Neural cell (in vitro differentiated cells): ENCODE data around the gene MAP7D2. TPM values are rescaled to one million over a fixed set of nuclear protein-coding genes. Genes with fewer than 3 reads are reported as not detected.

Source experiments
- H2AFZ ChIP-seq: fragments of 200-600, 300-800 bp; sonication (generic), shearing (Covaris generic); 2 replicates; pipeline ENCODE4 v1.6.0; 2014; ENCODE audit warnings: low read depth, mild to moderate bottlenecking, antibody characterized with exemption, low read length, moderate library complexity
- H3F3A ChIP-seq: fragments of 200-600 bp; shearing (Covaris generic); 2 replicates; pipeline ENCODE4 v1.6.1; 2016; ENCODE audit warnings: mild to moderate bottlenecking, moderate library complexity, mixed read lengths, antibody characterized with exemption, low read length; ENCODE audit not compliant: insufficient read depth, poor library complexity, severe bottlenecking
- H3K27ac ChIP-seq: fragments of 200-600, 300-800 bp; sonication (generic), shearing (Covaris generic); 2 replicates; pipeline ENCODE4 v1.5.1; 2014; ENCODE audit warnings: mild to moderate bottlenecking, low read length, moderate library complexity
- H3K27me3 ChIP-seq: fragments of 300-800, 200-600 bp; sonication (generic), shearing (Covaris generic); 2 replicates; pipeline ENCODE4 v1.6.0; 2014; ENCODE audit warnings: mild to moderate bottlenecking, low read depth, low read length, moderate library complexity; ENCODE audit not compliant: insufficient read depth
- H3K36me3 ChIP-seq: fragments of 300-800, 200-600 bp; sonication (generic), shearing (Covaris generic); 2 replicates; pipeline ENCODE4 v1.5.1; 2014; ENCODE audit warnings: mild to moderate bottlenecking, antibody characterized with exemption, low read length, moderate library complexity; ENCODE audit not compliant: insufficient read depth
- H3K4me2 ChIP-seq: fragments of 300-800, 200-600 bp; sonication (generic), shearing (Covaris generic); 2 replicates; pipeline ENCODE4 v1.6.0; 2014; ENCODE audit warnings: mild to moderate bottlenecking, low read length
- H3K4me3 ChIP-seq: fragments of 300-800, 200-600 bp; sonication (generic), shearing (Covaris generic); 2 replicates; pipeline ENCODE4 v1.5.1; 2014; ENCODE audit warnings: mild to moderate bottlenecking, low read length, moderate library complexity
- H3K79me2 ChIP-seq: fragments of 200-600 bp; shearing (Covaris generic); replicated peaks from 2 replicates; pipeline ENCODE4 v1.6.0; 2014; ENCODE audit warnings: mild to moderate bottlenecking, low read length, moderate library complexity; ENCODE audit not compliant: insufficient read depth
- H3K9ac ChIP-seq: fragments of 300-800, 200-600 bp; sonication (generic), shearing (Covaris generic); 2 replicates; pipeline ENCODE4 v1.6.1; 2016; ENCODE audit warnings: mild to moderate bottlenecking, low read length, mixed read lengths
- H3K9me2 ChIP-seq: fragments of 200-600 bp; shearing (Covaris generic); 2 replicates; pipeline ENCODE4 v1.6.1; 2016; ENCODE audit warnings: mild to moderate bottlenecking, low read length, mixed read lengths; ENCODE audit not compliant: insufficient read depth
- H3K9me3 ChIP-seq: fragments of 200-600, 300-800 bp; sonication (generic), shearing (Covaris generic); 2 replicates; pipeline ENCODE4 v1.6.1; 2016; ENCODE audit warnings: mild to moderate bottlenecking, mixed run types, low read length, moderate library complexity, mixed read lengths
- H4K20me1 ChIP-seq: fragments of 200-600 bp; shearing (Covaris generic); 2 replicates; pipeline ENCODE4 v1.6.1; 2016; ENCODE audit warnings: mild to moderate bottlenecking, mixed run types; ENCODE audit not compliant: insufficient read depth
- EP300 ChIP-seq: fragments of 450-650 bp; conservative IDR thresholded peaks from 2 replicates; pipeline ENCODE4 v1.6.1; 2014; ENCODE audit warnings: antibody characterized with exemption, mild to moderate bottlenecking, moderate library complexity; ENCODE audit not compliant: poor library complexity, severe bottlenecking
- EZH2 ChIP-seq: fragments of 200-600, 300-800 bp; shearing (Covaris generic), sonication (generic); IDR thresholded peaks from 2 replicates; pipeline ENCODE4 v1.6.1; 2014; ENCODE audit warnings: antibody characterized with exemption, low read length, borderline replicate concordance, mild to moderate bottlenecking; ENCODE audit not compliant: insufficient read depth, poor library complexity, severe bottlenecking
- MXI1 ChIP-seq: fragments of 450-650 bp; conservative IDR thresholded peaks from 2 replicates; pipeline ENCODE4 v1.6.1; 2014; ENCODE audit warnings: antibody characterized with exemption, mild to moderate bottlenecking; ENCODE audit not compliant: poor library complexity, severe bottlenecking
- POLR2AphosphoS5 ChIP-seq: IDR thresholded peaks from 2 replicates; pipeline ENCODE4 v1.6.1; 2012
- RAD21 ChIP-seq: fragments of 450-650 bp; conservative IDR thresholded peaks from 2 replicates; pipeline ENCODE4 v1.6.1; 2014; ENCODE audit warnings: antibody characterized with exemption, mild to moderate bottlenecking, moderate library complexity
- SMC3 ChIP-seq: fragments of 450-650 bp; conservative IDR thresholded peaks from 2 replicates; pipeline ENCODE4 v1.6.1; 2014; ENCODE audit warnings: antibody characterized with exemption, mild to moderate bottlenecking, moderate library complexity; ENCODE audit not compliant: poor library complexity
- TAF1 ChIP-seq: IDR thresholded peaks from 2 replicates; pipeline ENCODE4 v1.6.1; 2012; ENCODE audit warnings: low read depth
- polyA plus RNA-seq: library from polyadenylated mRNA; depleted of rRNA; stranded (reverse); fragments of >200 nt; gene quantifications from 2 replicates; pipeline ENCODE4 v1.2.3, GENCODE V29; 2014
- TF ChIP-seq, protein P1 (sequence below): IDR thresholded peaks from 2 replicates; pipeline ENCODE4 v1.6.1; 2012; ENCODE audit warnings: borderline replicate concordance
- TF ChIP-seq, protein P2 (sequence below): fragments of 450-650 bp; IDR thresholded peaks from 2 replicates; pipeline ENCODE4 v1.5.1; 2014; ENCODE audit warnings: antibody characterized with exemption, mild to moderate bottlenecking, moderate library complexity; ENCODE audit not compliant: poor library complexity, severe bottlenecking

The MAP7D2 gene
- polyA plus RNA-seq, 1 donor from 2014 or later = 6.4 TPM

DNA sequence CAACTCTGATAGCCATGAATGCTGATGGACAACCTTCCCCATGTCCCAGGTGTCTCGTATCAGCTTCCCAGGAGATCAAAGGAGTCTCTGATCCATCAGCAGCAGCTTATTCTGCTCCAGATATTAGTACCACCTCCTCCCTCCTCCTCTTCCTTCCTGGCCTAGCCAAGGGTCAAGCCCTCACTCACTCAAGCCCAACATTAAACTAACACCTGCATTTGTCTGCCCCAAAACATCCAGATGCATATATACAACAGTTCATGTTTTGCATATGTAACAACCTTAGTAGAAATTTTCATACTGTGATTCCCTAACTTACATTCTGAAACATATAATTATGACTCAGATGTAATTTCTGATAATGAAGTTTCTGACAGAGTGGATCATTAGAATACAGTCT is 155.8 kb downstream of the MAP7D2 start:
- no peaks in the 10 kb centered on the region for H3K9me2 ChIP-seq
- H3K4me3 ChIP-seq = no peak overlapping the region
- no peaks in the 10 kb centered on the region for H3K9me3 ChIP-seq
- H3K27me3 ChIP-seq = no peaks in the 10 kb centered on the region
- H2AFZ ChIP-seq = no peak overlapping the region
- H3K27ac ChIP-seq = no peak overlapping the region
- no peak overlapping the region for H3K9ac ChIP-seq
- TF ChIP-seq, protein P1, sequence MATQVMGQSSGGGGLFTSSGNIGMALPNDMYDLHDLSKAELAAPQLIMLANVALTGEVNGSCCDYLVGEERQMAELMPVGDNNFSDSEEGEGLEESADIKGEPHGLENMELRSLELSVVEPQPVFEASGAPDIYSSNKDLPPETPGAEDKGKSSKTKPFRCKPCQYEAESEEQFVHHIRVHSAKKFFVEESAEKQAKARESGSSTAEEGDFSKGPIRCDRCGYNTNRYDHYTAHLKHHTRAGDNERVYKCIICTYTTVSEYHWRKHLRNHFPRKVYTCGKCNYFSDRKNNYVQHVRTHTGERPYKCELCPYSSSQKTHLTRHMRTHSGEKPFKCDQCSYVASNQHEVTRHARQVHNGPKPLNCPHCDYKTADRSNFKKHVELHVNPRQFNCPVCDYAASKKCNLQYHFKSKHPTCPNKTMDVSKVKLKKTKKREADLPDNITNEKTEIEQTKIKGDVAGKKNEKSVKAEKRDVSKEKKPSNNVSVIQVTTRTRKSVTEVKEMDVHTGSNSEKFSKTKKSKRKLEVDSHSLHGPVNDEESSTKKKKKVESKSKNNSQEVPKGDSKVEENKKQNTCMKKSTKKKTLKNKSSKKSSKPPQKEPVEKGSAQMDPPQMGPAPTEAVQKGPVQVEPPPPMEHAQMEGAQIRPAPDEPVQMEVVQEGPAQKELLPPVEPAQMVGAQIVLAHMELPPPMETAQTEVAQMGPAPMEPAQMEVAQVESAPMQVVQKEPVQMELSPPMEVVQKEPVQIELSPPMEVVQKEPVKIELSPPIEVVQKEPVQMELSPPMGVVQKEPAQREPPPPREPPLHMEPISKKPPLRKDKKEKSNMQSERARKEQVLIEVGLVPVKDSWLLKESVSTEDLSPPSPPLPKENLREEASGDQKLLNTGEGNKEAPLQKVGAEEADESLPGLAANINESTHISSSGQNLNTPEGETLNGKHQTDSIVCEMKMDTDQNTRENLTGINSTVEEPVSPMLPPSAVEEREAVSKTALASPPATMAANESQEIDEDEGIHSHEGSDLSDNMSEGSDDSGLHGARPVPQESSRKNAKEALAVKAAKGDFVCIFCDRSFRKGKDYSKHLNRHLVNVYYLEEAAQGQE = no peak
- TF ChIP-seq RAD21 (no peak), POLR2AphosphoS5 (no peak)
- no peaks in the 10 kb centered on the region for H3K36me3 ChIP-seq
- H3K4me2 ChIP-seq = no peak overlapping the region
- no peaks in the 10 kb centered on the region for H4K20me1 ChIP-seq
- H3K79me2 ChIP-seq = no peaks in the 10 kb centered on the region
- H3F3A ChIP-seq = no peaks in the 10 kb centered on the region

DNA sequence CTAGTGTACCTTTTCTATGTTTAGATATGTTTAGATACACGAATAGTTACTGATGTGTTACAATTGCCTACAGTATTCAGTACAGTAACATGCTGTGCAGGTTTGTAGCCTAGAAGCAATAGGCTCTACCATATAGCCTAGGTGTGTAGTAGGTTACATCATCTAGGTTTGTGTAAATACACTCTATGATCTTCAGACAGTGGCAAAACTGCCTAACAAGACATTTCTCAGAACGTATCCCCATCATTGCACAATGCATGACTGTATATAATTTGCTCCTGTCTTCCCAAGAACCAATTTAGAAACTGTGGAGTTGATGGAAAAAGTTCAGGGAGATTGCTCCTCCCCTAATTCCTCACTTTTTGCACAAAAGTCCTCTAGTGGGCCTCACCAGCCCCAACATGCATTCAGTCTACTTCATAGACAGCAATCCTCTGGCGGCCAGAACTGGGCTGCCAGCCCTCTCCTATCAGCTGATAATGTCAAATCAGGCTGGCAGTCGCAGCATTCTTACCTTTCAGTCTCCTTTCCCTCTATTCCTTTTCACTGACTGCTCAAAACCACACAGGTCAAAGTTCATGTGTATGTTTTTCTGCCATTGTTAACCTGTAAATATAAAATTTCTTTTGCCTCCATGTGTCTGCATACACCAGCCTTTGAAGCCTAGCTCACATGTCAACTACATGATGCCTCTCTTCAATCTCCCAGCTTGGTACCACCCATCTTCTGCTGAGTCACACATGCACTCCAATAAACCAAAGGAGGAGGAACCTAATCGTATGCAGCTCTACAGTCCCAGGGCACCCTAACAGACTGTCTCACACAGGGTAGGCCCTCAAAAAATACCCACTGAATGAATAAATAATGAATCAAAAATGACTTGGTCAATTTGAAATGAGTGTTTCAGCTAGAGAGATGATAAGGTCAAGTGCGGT is 157.9 kb downstream of the MAP7D2 start:
- no peaks in the 10 kb centered on the region for H3K36me3 ChIP-seq
- no peak for TF ChIP-seq TAF1
- no peak overlapping the region for H3K4me2 ChIP-seq
- no peaks in the 10 kb centered on the region for H3K27me3 ChIP-seq
- H3K79me2 ChIP-seq = no peaks in the 10 kb centered on the region
- H3F3A ChIP-seq = no peaks in the 10 kb centered on the region
- H3K4me3 ChIP-seq = no peak overlapping the region
- H3K9ac ChIP-seq = no peak overlapping the region
- no peak overlapping the region for H2AFZ ChIP-seq
- no peaks in the 10 kb centered on the region for H3K9me2 ChIP-seq
- no peak overlapping the region for H3K27ac ChIP-seq
- H3K9me3 ChIP-seq = no peaks in the 10 kb centered on the region
- no peaks in the 10 kb centered on the region for H4K20me1 ChIP-seq

DNA sequence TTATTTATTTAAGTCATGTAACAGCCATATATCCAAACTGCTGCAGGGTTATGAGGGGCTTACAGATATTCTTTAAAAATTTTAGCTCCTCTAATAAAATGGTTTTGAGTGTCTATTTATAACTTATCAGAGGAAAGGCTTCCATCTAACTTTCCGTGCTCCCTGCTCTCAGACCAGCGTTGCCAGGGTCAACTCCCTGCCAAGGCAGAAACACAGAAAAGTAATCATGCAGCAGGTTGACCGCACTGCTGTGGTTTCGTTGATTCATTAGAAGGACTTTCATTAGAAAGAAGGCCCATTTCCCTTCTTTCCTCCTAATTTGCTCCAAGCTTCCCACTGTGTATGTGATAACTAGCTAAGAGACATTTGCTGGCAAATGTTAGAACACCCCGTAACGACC is 159.8 kb downstream of the MAP7D2 start:
- Histone ChIP-seq H3K27me3 (no peaks in the 10 kb centered on the region), H4K20me1 (no peaks in the 10 kb centered on the region), H3K27ac (no peak overlapping the region), H3K9me2 (no peaks in the 10 kb centered on the region), H3K9ac (no peak overlapping the region), H3K9me3 (no peaks in the 10 kb centered on the region), H3K36me3 (no peaks in the 10 kb centered on the region), H3K79me2 (no peaks in the 10 kb centered on the region), H2AFZ (no peak overlapping the region), H3K4me3 (no peak overlapping the region), H3K4me2 (no peak overlapping the region), H3F3A (no peaks in the 10 kb centered on the region)
- TF ChIP-seq, protein P2, sequence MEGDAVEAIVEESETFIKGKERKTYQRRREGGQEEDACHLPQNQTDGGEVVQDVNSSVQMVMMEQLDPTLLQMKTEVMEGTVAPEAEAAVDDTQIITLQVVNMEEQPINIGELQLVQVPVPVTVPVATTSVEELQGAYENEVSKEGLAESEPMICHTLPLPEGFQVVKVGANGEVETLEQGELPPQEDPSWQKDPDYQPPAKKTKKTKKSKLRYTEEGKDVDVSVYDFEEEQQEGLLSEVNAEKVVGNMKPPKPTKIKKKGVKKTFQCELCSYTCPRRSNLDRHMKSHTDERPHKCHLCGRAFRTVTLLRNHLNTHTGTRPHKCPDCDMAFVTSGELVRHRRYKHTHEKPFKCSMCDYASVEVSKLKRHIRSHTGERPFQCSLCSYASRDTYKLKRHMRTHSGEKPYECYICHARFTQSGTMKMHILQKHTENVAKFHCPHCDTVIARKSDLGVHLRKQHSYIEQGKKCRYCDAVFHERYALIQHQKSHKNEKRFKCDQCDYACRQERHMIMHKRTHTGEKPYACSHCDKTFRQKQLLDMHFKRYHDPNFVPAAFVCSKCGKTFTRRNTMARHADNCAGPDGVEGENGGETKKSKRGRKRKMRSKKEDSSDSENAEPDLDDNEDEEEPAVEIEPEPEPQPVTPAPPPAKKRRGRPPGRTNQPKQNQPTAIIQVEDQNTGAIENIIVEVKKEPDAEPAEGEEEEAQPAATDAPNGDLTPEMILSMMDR = no peak
- TF ChIP-seq MXI1 (no peak), POLR2AphosphoS5 (no peak), EP300 (no peak), EZH2 (no peak), TAF1 (no peak), RAD21 (no peak), SMC3 (no peak)
- TF ChIP-seq, protein P1 = no peak
